22Rv1 (cell line): ENCODE results near the gene DPP8.

ENCODE experiments used
- ZFX ChIP-seq: fragments of 450-650 bp; IDR thresholded peaks from 2 replicates; pipeline ENCODE4 v1.6.1; 2017; ENCODE audit warnings: antibody characterized with exemption, borderline replicate concordance
- TF ChIP-seq, protein P1 (sequence below): fragments of 450-650 bp; IDR thresholded peaks from 2 replicates; pipeline ENCODE4 v1.5.1; 2017; ENCODE audit warnings: mild to moderate bottlenecking

DNA sequence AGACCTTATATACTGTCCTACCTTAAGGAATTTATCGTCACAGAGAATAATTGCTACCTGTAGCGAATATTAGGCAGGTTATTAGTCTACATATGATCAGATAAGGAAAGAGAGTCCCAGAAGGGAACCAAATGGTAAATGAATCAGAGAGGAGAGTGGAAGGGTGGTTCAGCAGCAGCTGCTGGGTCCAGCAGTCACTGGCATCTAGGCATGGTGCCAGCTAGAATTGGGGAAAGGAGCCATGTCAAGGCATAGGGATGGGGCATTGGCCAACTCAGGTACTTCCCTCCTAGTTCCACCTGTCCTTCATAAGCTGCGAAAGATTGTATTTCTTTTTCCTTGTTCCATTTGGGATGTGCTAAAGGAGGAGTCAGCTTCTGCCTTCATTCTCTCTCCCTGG is 36.2 kb upstream of the DPP8 start:
- TF ChIP-seq, protein P1, sequence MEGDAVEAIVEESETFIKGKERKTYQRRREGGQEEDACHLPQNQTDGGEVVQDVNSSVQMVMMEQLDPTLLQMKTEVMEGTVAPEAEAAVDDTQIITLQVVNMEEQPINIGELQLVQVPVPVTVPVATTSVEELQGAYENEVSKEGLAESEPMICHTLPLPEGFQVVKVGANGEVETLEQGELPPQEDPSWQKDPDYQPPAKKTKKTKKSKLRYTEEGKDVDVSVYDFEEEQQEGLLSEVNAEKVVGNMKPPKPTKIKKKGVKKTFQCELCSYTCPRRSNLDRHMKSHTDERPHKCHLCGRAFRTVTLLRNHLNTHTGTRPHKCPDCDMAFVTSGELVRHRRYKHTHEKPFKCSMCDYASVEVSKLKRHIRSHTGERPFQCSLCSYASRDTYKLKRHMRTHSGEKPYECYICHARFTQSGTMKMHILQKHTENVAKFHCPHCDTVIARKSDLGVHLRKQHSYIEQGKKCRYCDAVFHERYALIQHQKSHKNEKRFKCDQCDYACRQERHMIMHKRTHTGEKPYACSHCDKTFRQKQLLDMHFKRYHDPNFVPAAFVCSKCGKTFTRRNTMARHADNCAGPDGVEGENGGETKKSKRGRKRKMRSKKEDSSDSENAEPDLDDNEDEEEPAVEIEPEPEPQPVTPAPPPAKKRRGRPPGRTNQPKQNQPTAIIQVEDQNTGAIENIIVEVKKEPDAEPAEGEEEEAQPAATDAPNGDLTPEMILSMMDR, result no peak
- TF ChIP-seq ZFX, result no peak
